ENCODE data around the gene FARSB.

DNA sequence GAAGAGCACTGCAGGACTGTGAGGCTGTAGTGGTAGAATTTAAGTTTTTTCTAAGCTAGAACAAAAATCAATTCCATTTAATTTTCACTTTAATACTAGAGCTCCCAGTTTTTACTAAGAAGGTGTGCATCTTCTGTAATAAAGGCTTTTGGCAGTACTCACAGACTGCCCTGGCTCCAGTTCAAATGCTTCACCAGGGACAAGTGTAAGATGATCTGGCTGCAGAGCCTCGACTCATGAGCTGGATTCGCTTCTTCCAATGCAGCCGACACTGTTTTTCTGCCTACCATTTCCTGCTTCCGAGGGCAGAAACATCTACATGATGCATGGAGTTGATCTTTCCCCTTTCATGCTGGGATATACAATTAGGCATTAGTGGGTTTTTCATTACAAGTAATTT is 87.0 kb downstream of the FARSB start:
- TF ChIP-seq POLR2AphosphoS5 (IDR thresholded peaks at IDR 0.05) = peak; percentile 41
- TF ChIP-seq, protein P1, sequence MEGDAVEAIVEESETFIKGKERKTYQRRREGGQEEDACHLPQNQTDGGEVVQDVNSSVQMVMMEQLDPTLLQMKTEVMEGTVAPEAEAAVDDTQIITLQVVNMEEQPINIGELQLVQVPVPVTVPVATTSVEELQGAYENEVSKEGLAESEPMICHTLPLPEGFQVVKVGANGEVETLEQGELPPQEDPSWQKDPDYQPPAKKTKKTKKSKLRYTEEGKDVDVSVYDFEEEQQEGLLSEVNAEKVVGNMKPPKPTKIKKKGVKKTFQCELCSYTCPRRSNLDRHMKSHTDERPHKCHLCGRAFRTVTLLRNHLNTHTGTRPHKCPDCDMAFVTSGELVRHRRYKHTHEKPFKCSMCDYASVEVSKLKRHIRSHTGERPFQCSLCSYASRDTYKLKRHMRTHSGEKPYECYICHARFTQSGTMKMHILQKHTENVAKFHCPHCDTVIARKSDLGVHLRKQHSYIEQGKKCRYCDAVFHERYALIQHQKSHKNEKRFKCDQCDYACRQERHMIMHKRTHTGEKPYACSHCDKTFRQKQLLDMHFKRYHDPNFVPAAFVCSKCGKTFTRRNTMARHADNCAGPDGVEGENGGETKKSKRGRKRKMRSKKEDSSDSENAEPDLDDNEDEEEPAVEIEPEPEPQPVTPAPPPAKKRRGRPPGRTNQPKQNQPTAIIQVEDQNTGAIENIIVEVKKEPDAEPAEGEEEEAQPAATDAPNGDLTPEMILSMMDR (IDR thresholded peaks at IDR 0.05) = no peak
- no peak for TF ChIP-seq POLR2A (IDR thresholded peaks at IDR 0.05)

All from prostate gland (tissue), 2 donors.